Activated naive CD8-positive, alpha-beta T cell treated with anti-CD3 and anti-CD28 coated beads, Interleukin-2, amount 50 U/mL, for 24 hours (primary cell): ENCODE results near the gene EP300.

Source experiments
- ATAC-seq: fragments of 150-1000 bp; cut with Tn5 transposase; one replicate; pipeline ENCODE4 v1.10.0; 2021
- DNase-seq: peaks from one replicate; pipeline ENCODE4 v3.0.0; 2021
- H3K27ac Mint-ChIP-seq: one replicate; pipeline ENCODE4 v1.8.0; 2021; ENCODE audit warnings: mild to moderate bottlenecking, mixed read lengths
- H3K27me3 Mint-ChIP-seq: one replicate; pipeline ENCODE4 v1.8.0; 2021; ENCODE audit warnings: mixed read lengths
- H3K36me3 Mint-ChIP-seq: one replicate; pipeline ENCODE4 v1.8.0; 2021; ENCODE audit warnings: low read depth, mixed read lengths
- H3K4me1 Mint-ChIP-seq: one replicate; pipeline ENCODE4 v1.8.0; 2021; ENCODE audit warnings: mixed read lengths
- H3K4me3 Mint-ChIP-seq: one replicate; pipeline ENCODE4 v1.8.0; 2021; ENCODE audit warnings: mild to moderate bottlenecking, moderate library complexity, mixed read lengths
- H3K9me3 Mint-ChIP-seq: one replicate; pipeline ENCODE4 v1.8.0; 2021; ENCODE audit warnings: mixed read lengths

The EP300 gene

DNA sequence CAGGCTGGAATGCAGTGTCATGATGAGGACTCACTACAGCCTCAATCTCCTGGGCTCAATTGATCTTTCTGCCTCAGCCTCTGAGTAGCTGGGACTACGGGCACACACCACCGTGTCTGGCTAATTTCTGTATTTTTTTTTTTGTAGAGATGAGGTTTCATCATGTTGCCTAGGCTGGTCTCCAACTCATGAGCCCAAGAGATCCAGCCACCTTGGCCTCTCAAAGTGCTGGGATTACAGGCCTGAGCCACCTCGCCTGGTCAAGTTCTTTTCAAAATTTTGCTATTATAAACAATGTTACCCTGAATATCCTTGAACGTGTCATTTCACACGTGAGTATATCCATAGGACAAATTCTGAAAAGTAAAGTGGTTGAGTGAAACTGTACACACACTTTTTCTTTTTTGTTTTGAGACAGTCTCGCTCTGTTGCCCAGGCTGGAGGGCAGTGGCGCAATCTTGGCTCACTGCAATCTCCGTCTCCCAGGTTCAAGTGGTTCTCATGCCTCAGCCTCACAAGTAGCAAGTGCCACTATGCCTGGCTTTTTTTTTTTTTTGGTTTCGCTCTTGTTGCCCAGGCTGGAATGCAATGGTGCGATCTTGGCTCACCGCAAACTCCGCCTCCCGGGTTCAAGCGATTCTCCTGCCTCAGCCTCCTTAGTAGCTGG is 21.6 kb upstream of the EP300 start:
- Mint-ChIP-seq H3K27ac (no peak overlapping the region), H3K9me3 (no peaks in the 10 kb centered on the region), H3K4me3 (no peak overlapping the region), H3K36me3 (no peaks in the 10 kb centered on the region), H3K27me3 (no peaks in the 10 kb centered on the region), H3K4me1 (peaks cover 10% of the 10 kb centered on the region)
- ATAC-seq: no peak
- no peak for DNase-seq

DNA sequence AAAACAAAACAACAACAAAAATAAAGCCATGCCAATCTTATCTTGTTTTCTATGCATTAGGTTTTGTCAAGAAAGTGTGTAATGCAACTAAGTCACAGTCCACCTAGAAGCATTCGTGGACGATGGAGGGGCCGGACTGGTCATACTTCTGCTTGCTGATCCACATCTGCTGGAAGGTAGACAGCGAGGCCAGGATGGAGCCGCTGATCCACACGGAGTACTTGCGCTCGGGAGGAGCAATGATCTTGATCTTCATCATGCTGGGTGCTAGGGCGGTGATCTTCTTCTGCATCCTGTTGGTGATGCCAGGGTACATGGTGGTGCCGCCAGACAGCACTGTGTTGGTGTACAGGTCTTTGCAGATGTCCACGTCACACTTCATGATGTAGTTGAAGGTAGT is 18.3 kb upstream of the EP300 start:
- DNase-seq: no peak
- no peaks in the 10 kb centered on the region for H3K9me3 Mint-ChIP-seq
- peaks cover 11% of the 10 kb centered on the region for H3K4me1 Mint-ChIP-seq

GRCh38 chr22:41074466-41074865 is 17.9 kb upstream of the EP300 start:
- ATAC-seq (no peak), DNase-seq (no peak)
- Mint-ChIP-seq H3K4me1 (peaks cover 8% of the 10 kb centered on the region), H3K36me3 (no peaks in the 10 kb centered on the region), H3K9me3 (no peaks in the 10 kb centered on the region), H3K4me3 (no peak overlapping the region), H3K27ac (no peak overlapping the region), H3K27me3 (no peaks in the 10 kb centered on the region)

More for the DNA sequence above, 18.3 kb upstream of the EP300 start:
- ATAC-seq: no peak
- no peaks in the 10 kb centered on the region for H3K36me3 Mint-ChIP-seq
- H3K27me3 Mint-ChIP-seq: no peaks in the 10 kb centered on the region
- no peak overlapping the region for H3K4me3 Mint-ChIP-seq
- H3K27ac Mint-ChIP-seq: no peak overlapping the region

DNA sequence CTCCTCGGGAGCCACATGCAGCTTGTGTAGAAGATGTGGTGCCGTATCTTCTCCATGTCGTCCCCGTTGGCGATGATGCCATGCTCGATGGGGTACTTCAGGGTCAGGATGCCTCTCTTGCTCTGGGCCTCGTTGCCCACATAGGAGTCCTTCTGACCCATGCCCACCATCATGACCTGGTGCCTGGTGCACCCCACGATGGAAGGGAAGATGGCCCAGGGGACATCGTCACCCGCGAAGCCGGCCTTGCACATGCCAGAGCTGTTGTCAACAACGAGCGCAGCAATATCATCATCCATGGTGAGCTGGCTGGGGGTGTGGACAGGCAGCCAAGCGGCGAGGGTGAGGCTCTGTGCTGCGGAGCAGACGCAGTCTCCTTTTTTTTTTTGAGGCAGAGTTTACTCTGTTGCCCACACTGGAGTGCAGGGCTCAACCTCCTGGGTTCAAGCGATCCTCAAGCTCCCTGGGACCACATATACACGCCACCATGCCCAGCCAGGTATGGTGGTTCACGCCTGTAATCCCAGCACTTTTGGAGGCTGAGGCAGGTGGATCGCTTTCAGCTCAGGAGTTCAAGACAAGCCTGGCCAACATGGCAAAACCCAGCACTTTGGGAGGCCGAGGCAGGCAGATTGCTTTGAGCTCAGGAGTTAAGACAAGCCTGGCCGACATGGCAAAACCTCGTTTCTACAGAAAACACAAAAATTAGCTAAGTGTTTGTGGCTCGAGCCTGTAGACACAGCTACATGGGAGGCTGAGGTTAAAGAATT is 17.3 kb upstream of the EP300 start:
- Mint-ChIP-seq H3K4me1 (peaks cover 7% of the 10 kb centered on the region), H3K27ac (no peak overlapping the region), H3K9me3 (no peaks in the 10 kb centered on the region), H3K36me3 (no peaks in the 10 kb centered on the region), H3K4me3 (no peak overlapping the region), H3K27me3 (no peaks in the 10 kb centered on the region)
- ATAC-seq (no peak), DNase-seq (no peak)

DNA sequence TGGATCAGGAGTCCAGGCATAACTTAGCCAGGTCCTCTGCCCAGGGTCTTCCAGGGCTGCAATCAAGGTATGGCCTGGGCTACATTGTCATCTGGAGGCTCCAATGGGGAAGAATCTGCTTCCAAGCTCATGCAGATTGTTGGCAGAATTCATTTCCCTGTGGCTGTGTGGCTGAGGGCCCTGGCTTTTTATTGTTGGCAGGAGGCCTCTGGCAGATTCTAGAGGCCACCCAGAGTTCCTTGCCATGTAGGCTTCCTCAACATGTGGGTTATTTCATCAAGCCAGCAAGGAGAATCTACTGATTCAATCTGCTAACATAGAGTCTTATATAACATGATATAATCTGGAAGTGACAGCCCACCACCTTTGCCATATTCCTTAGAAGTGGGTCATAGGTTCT is 16.4 kb upstream of the EP300 start:
- H3K4me1 Mint-ChIP-seq: peaks cover 7% of the 10 kb centered on the region
- no peaks in the 10 kb centered on the region for H3K9me3 Mint-ChIP-seq
- no peaks in the 10 kb centered on the region for H3K36me3 Mint-ChIP-seq
- DNase-seq: no peak
- ATAC-seq: no peak
- H3K27ac Mint-ChIP-seq: no peak overlapping the region
- no peak overlapping the region for H3K4me3 Mint-ChIP-seq
- H3K27me3 Mint-ChIP-seq: no peaks in the 10 kb centered on the region

- no peak overlapping the region for H3K27ac Mint-ChIP-seq
- H3K36me3 Mint-ChIP-seq: no peaks in the 10 kb centered on the region
- H3K4me1 Mint-ChIP-seq: peaks cover 7% of the 10 kb centered on the region
- ATAC-seq (no peak), DNase-seq (no peak)
- no peak overlapping the region for H3K4me3 Mint-ChIP-seq
- H3K27me3 Mint-ChIP-seq: no peaks in the 10 kb centered on the region
- no peaks in the 10 kb centered on the region for H3K9me3 Mint-ChIP-seq
These were observed 15.5 kb upstream of the EP300 start for GRCh38 chr22:41076857-41077256.

GRCh38 chr22:41078931-41079330 is 13.5 kb upstream of the EP300 start:
- no peaks in the 10 kb centered on the region for H3K36me3 Mint-ChIP-seq
- ATAC-seq (no peak), DNase-seq (no peak)
- peaks cover 7% of the 10 kb centered on the region for H3K4me1 Mint-ChIP-seq
- no peaks in the 10 kb centered on the region for H3K9me3 Mint-ChIP-seq
- no peak overlapping the region for H3K27ac Mint-ChIP-seq
- no peak overlapping the region for H3K4me3 Mint-ChIP-seq
- no peaks in the 10 kb centered on the region for H3K27me3 Mint-ChIP-seq

DNA sequence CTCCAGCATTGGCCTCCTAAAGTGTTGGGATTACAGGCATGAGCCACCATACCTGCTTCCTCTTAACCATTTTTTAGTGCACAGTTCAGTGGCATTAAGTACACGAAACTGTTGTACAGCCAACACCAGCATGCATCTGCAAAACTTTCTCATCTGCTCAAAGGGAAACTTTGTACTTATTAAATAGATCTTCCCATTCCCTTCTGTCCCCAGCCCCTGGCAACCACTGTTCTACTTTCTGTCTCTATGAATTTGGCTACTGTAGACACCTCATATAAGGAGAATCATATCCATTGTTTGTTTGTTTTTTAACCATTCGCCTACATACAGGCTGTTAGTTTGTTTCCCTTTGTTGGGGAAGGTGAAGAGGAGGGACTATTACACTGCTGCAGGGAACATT is 6.5 kb upstream of the EP300 start:
- H3K4me3 Mint-ChIP-seq: no peak overlapping the region
- H3K9me3 Mint-ChIP-seq: no peaks in the 10 kb centered on the region
- DNase-seq (no peak), ATAC-seq (no peak)
- peaks cover 4% of the 10 kb centered on the region for H3K4me1 Mint-ChIP-seq
- no peaks in the 10 kb centered on the region for H3K27me3 Mint-ChIP-seq
- H3K36me3 Mint-ChIP-seq: no peaks in the 10 kb centered on the region
- no peak overlapping the region for H3K27ac Mint-ChIP-seq

DNA sequence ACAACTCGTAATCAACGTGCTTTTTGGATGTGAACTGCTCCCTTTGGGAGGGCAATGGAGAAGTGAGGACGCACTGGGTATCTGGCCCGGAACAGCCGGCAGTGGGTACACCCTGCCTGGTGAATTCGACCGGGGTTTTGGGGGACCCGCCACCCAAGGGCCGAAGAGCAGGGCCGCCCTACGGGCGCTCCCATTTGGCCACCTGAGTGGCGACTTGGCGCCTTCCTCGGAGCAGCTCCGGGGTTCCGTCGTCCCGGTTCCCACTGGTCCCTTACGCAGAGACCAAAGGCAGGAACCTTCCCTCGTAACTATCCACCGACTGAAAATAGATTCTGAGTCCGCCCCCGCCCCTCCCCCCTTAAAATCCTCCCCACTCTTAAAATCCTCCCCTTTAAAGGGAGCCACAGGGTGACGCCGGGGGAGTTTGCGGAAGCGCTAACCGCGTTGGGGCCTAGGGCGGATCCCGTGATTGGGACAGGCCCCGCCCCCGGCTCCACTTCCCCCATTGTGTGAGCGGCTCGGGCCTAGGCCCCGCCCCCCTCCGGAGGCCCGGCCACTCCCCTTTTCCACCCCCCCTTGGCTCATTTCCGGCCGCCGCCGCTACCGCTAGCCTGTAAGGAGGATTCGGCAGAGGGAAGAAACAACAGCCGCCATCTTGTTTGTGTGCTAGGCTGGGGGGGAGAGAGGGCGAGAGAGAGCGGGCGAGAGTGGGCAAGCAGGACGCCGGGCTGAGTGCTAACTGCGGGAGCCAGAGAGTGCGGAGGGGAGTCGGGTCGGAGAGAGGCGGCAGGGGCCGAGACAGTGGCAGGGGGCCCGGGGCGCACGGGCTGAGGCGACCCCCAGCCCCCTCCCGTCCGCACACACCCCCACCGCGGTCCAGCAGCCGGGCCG is 1.0 kb upstream of the EP300 start:
- Mint-ChIP-seq H3K9me3 (no peaks in the 10 kb centered on the region), H3K36me3 (peaks cover 15% of the 10 kb centered on the region), H3K4me3 (peak overlapping the region; percentile 93), H3K27me3 (no peaks in the 10 kb centered on the region), H3K4me1 (peaks cover 29% of the 10 kb centered on the region), H3K27ac (peak overlapping the region; percentile 99)
- ATAC-seq (peak; percentile 91), DNase-seq (peak; percentile 99)

DNA sequence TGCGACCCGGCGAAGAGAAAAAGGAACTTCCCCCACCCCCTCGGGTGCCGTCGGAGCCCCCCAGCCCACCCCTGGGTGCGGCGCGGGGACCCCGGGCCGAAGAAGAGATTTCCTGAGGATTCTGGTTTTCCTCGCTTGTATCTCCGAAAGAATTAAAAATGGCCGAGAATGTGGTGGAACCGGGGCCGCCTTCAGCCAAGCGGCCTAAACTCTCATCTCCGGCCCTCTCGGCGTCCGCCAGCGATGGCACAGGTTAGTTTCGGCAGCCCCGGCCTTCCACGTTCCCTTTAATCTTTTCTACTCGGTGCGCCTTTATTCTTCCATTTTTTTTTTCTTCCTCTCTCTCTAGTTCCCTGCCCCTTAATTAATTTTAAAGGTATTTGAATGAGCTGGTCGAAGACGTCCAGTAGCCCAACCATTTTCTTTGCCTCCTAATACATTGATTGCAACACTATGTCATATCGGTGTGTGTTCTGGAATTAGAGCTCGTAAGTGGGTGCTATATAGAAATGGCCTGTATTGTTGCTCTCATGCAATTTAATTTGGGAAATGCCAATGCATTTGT is 537 bp downstream of the EP300 start:
- Mint-ChIP-seq H3K4me1 (peaks cover 42% of the 10 kb centered on the region), H3K36me3 (peaks cover 17% of the 10 kb centered on the region), H3K9me3 (no peaks in the 10 kb centered on the region), H3K27ac (peak overlapping the region; percentile 89), H3K27me3 (no peaks in the 10 kb centered on the region), H3K4me3 (peak overlapping the region; percentile 93)
- no peak for ATAC-seq
- DNase-seq: peak; percentile 46

DNA sequence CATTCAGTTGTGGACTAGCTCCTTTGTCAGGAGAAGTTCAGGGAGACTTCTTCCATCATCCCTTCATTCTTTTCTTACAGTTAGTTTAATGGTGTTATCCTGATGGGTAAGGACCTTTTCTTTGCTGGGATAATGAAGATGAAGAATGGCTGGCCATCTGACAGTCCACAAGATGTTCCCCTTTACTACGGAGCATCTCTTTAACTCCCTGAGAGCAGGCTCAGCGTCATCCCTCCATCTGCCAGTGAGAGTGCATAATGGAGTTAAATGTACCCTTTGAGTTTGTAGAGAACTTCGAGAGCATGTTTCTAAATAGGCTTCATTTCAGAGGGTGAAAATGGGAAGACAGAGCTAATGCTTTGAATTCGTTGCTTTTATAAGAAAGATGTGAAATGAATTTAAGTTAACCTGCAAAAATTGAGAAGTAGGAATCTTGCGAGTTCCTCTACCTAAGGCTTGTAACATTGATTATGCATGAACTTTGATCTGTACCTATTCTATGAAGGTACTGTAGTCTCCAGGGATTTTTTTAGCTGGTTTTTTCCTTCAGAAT is 1.7 kb downstream of the EP300 start:
- H3K36me3 Mint-ChIP-seq: peaks cover 17% of the 10 kb centered on the region
- peaks cover 53% of the 10 kb centered on the region for H3K4me1 Mint-ChIP-seq
- peak overlapping the region; percentile 26 for H3K27ac Mint-ChIP-seq
- ATAC-seq: no peak
- H3K27me3 Mint-ChIP-seq: no peaks in the 10 kb centered on the region
- DNase-seq: no peak
- peak overlapping the region; percentile 93 for H3K4me3 Mint-ChIP-seq
- H3K9me3 Mint-ChIP-seq: no peaks in the 10 kb centered on the region

GRCh38 chr22:41096391-41096790 is 4.0 kb downstream of the EP300 start:
- H3K4me3 Mint-ChIP-seq: peak overlapping the region; percentile 43
- ATAC-seq (no peak), DNase-seq (no peak)
- no peaks in the 10 kb centered on the region for H3K9me3 Mint-ChIP-seq
- no peak overlapping the region for H3K27ac Mint-ChIP-seq
- H3K27me3 Mint-ChIP-seq: no peaks in the 10 kb centered on the region
- H3K36me3 Mint-ChIP-seq: peaks cover 17% of the 10 kb centered on the region
- H3K4me1 Mint-ChIP-seq: peaks cover 64% of the 10 kb centered on the region

GRCh38 chr22:41096841-41097240 is 4.4 kb downstream of the EP300 start:
- Mint-ChIP-seq H3K4me3 (peak overlapping the region; percentile 2), H3K27me3 (no peaks in the 10 kb centered on the region), H3K27ac (no peak overlapping the region), H3K9me3 (no peaks in the 10 kb centered on the region), H3K4me1 (peaks cover 67% of the 10 kb centered on the region), H3K36me3 (peaks cover 15% of the 10 kb centered on the region)
- no peak for DNase-seq
- ATAC-seq: no peak

- no peak for DNase-seq
- H3K27me3 Mint-ChIP-seq: no peaks in the 10 kb centered on the region
- no peak overlapping the region for H3K4me3 Mint-ChIP-seq
- no peaks in the 10 kb centered on the region for H3K9me3 Mint-ChIP-seq
- H3K4me1 Mint-ChIP-seq: peaks cover 80% of the 10 kb centered on the region
- ATAC-seq: no peak
- H3K27ac Mint-ChIP-seq: peak overlapping the region; percentile 15
- H3K36me3 Mint-ChIP-seq: peaks cover 28% of the 10 kb centered on the region
These were observed 6.6 kb downstream of the EP300 start for GRCh38 chr22:41099036-41099435.
